Ovary (tissue), 9 donors: Measurements from ENCODE around the gene PDE4D. TPM values are rescaled to one million over a fixed set of nuclear protein-coding genes. Genes with fewer than 3 reads are reported as not detected.

Experiments used
- DNase-seq, 5 donors: peaks; one replicate each; pipeline ENCODE4 v3.0.0-alpha.2; 2019 to 2020
- H3K27ac ChIP-seq, 2 donors: fragments of 200-600 bp; one replicate each; pipeline versions ENCODE4 v1.5.1 to v1.8.0; 2019 to 2022
- H3K27me3 ChIP-seq: fragments of 200-600 bp; one replicate; pipeline ENCODE4 v1.8.0; 2022
- H3K36me3 ChIP-seq: fragments of 200-600 bp; sonication (generic); one replicate; pipeline ENCODE4 v1.5.1; 2019
- H3K4me1 ChIP-seq: one replicate; pipeline ENCODE4 v1.8.1; 2013; ENCODE audit warnings: mild to moderate bottlenecking, moderate library complexity; ENCODE audit not compliant: insufficient read depth
- H3K4me3 ChIP-seq: fragments of 200-600 bp; sonication (generic); one replicate; pipeline ENCODE4 v1.5.1; 2017
- H3K9me3 ChIP-seq, 2 donors: fragments of 200-600 bp in 1 of 2; sonication (generic) in 1 of 2; one replicate each; pipeline versions ENCODE4 v1.5.1 to v1.8.1; 2013 to 2019; ENCODE audit warnings: mild to moderate bottlenecking in 1 of 2, moderate library complexity in 1 of 2
- EP300 ChIP-seq: sonication (generic); formaldehyde crosslinking; IDR thresholded peaks from one replicate; pipeline ENCODE4 v1.6.1; 2017; ENCODE audit warnings: antibody characterized with exemption
- POLR2A ChIP-seq: fragments of 450-650 bp; IDR thresholded peaks from one replicate; pipeline ENCODE4 v1.6.1; 2017; ENCODE audit warnings: antibody characterized with exemption, mild to moderate bottlenecking, moderate library complexity
- WGBS, 3 donors: extraction: QIAGEN DNeasy Blood & Tissue Kit in 1 of 3; methylation state at CpG; one replicate each; pipeline versions ENCODE4 v1.1.5 to v1.1.7; 2013 to 2017; 5-methylcytosine and 5-hydroxymethylcytosine counted together
- intact Hi-C, 4 donors: fragments of 100-400 bp; cut with DNase I; formaldehyde crosslinking; loops; one replicate each; pipeline versions ENCODE4 v1.11.0 to v1.15.1; 2022 to 2023
- polyA plus RNA-seq, 2 donors: library from polyadenylated mRNA; stranded (reverse); fragments of 200-250 nt in 1 of 2; fragments of 350-450 nt in 1 of 2; fragmentation: Illumina TruSeq in 1 of 2; extraction: RNeasy Lipid Tissue Mini Kit (QIAGEN cat#74804) in 1 of 2; gene quantifications; one replicate each; pipeline ENCODE4 v1.2.3, GENCODE V29; 2013 to 2014
- total RNA-seq, 7 donors: library from RNA; depleted of rRNA in 2 of 7; stranded (reverse); fragments of >200 nt in 2 of 7; fragmentation: NEBNext Ultra II Directional in 3 of 7; extraction: Animal tissue kit (Norgen Biotek cat#: 25700) in 3 of 7; gene quantifications; one replicate each; pipeline versions ENCODE4 v1.1.0 to v1.2.4, GENCODE V29; 2016 to 2023
- TF ChIP-seq, protein P1 (sequence below), 3 donors: fragments of 450-650 bp in 2 of 3; fragments of 200-600 bp in 1 of 3; IDR thresholded peaks; one replicate each; pipeline versions ENCODE4 v1.5.1 to v1.8.0; 2016 to 2022; ENCODE audit warnings: antibody characterized with exemption in 3 of 3, mild to moderate bottlenecking in 1 of 3
- donor health status: DM: no; HTN: no; CAD: no; lungs with moderate emphysema.
- donor health status: DM: no; HTN: no; CAD: no.
- donor health status: Bipolar disorder and iron deficiency.
- donor health status: DM: yes; HTN: yes; CAD: no.
- donor health status: DM: no; HTN: no; CAD: no.
- donor health status: DM: yes; HTN: yes; CAD: no.

The PDE4D gene
- total and polyA plus RNA-seq, 9 donors = 1.3 to 67.6 (median 8.4) TPM

DNA sequence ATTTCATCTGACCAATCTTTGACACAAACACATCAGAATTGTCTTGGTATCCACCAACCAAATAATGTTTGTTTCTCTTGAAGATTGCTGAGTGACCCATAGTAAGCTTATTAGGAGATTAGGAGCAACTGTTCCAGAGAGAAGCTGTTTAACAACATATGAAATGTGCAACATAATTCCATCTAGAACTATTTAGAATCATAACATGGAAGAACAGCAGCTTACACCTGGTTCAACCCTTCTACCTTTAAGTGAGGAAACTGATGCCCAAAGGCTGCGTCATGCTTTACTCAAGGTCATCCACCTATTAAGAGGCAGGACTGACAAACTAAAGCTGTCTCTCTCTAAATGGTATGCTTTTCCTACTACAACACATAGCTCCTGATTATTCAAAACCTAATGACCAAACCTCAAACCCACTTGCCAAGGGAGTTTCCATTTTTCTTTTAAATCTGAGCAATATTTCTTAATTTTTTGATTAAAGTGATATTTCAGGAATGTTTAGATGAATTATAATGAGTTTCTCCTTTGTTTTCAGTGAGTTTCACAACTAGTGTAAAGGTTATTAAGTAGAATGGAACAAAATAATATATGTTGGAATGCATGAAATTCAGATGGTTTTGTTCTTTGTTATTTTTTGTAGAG lies 764.8 kb downstream of the PDE4D start:
- no peak overlapping the region for H3K27ac ChIP-seq
- H3K9me3 ChIP-seq = no peaks in the 10 kb centered on the region
- WGBS, 3 donors = 38 to 51% (median 50%) methylated on average over 1 of the region's 1 CpG
- H3K27me3 ChIP-seq = no peaks in the 10 kb centered on the region
- H3K4me1 ChIP-seq = no peaks in the 10 kb centered on the region
- intact Hi-C loops = loop anchor here in 1 of 4 donors (10.0 kb wide), 1 partner anchor 234 kb away; no protein-coding TSS in a partner anchor
- no peaks in the 10 kb centered on the region for H3K36me3 ChIP-seq
- DNase-seq = no peak
- H3K4me3 ChIP-seq = no peak overlapping the region
- TF ChIP-seq, protein P1, sequence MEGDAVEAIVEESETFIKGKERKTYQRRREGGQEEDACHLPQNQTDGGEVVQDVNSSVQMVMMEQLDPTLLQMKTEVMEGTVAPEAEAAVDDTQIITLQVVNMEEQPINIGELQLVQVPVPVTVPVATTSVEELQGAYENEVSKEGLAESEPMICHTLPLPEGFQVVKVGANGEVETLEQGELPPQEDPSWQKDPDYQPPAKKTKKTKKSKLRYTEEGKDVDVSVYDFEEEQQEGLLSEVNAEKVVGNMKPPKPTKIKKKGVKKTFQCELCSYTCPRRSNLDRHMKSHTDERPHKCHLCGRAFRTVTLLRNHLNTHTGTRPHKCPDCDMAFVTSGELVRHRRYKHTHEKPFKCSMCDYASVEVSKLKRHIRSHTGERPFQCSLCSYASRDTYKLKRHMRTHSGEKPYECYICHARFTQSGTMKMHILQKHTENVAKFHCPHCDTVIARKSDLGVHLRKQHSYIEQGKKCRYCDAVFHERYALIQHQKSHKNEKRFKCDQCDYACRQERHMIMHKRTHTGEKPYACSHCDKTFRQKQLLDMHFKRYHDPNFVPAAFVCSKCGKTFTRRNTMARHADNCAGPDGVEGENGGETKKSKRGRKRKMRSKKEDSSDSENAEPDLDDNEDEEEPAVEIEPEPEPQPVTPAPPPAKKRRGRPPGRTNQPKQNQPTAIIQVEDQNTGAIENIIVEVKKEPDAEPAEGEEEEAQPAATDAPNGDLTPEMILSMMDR (IDR thresholded peaks at IDR 0.05) = no peak
- no peak for TF ChIP-seq POLR2A
- no peak for TF ChIP-seq EP300

GRCh38 chr5:59126708-59127573 lies 766.6 kb downstream of the PDE4D start:
- Histone ChIP-seq H3K27me3 (no peaks in the 10 kb centered on the region), H3K36me3 (no peaks in the 10 kb centered on the region), H3K9me3 (no peaks in the 10 kb centered on the region), H3K27ac (no peak overlapping the region), H3K4me3 (peak overlapping the region; percentile 26), H3K4me1 (no peaks in the 10 kb centered on the region)
- DNase-seq = no peak
- 22 to 27% (median 27%) methylated on average over 15 of the region's 15 CpGs for WGBS, 3 donors
- TF ChIP-seq, protein P1 (IDR thresholded peaks at IDR 0.05) = no peak
- TF ChIP-seq POLR2A (no peak), EP300 (no peak)
- intact Hi-C loops = loop anchor here in 1 of 4 donors (10.0 kb wide), 1 partner anchor 232 kb away; no protein-coding TSS in a partner anchor

GRCh38 chr5:59126016-59126707 lies 767.4 kb downstream of the PDE4D start:
- Histone ChIP-seq H3K4me3 (peak overlapping the region; percentile 26), H3K9me3 (no peaks in the 10 kb centered on the region), H3K4me1 (no peaks in the 10 kb centered on the region), H3K27me3 (no peaks in the 10 kb centered on the region), H3K27ac (peak overlapping the region in 1 of 2 donors; percentile 1), H3K36me3 (no peaks in the 10 kb centered on the region)
- intact Hi-C loops = loop anchor here in 1 of 4 donors (10.0 kb wide), 1 partner anchor 231 kb away; no protein-coding TSS in a partner anchor
- DNase-seq = no peak
- TF ChIP-seq POLR2A (no peak), EP300 (no peak)
- TF ChIP-seq, protein P1 (IDR thresholded peaks at IDR 0.05) = no peak
- 37 to 57% (median 45%) methylated on average over 5 of the region's 5 CpGs for WGBS, 3 donors
